Stimulated activated CD4-positive, alpha-beta T cell treated with anti-CD3 and anti-CD28 coated beads, TNF-alpha, amount 100 ng/mL, for 48 hours (primary cell): ENCODE data around the gene VASH1.

ENCODE experiments used
- DNase-seq, 3 donors: peaks; one replicate each; pipeline ENCODE4 v3.0.0-alpha.2; 2020; ENCODE audit warnings: low read depth in 3 of 3

VASH1 gene

GRCh38 chr14:76742185-76742584 lies 19.1 kb upstream of the VASH1 start:
- no peak for DNase-seq

DNA sequence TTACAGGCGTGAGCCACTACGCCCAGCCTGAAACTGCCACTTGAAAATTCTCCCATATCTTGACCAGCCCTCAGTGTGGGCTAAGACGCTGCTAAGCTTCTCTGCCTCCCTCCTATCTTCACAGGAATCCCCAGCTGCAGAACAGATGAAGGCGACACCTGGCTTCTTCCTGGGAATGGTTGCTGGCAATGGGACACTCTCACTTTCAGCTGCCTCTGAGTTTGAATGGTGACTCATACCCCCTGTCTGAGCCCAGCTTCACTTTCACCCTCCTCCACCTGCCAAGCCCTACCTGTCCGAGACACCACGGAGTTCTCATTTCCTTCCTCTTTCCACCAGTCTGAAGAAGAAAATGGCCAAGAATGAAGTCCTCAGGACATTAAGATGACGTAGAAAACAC lies 18.3 kb upstream of the VASH1 start:
- no peak for DNase-seq

DNA sequence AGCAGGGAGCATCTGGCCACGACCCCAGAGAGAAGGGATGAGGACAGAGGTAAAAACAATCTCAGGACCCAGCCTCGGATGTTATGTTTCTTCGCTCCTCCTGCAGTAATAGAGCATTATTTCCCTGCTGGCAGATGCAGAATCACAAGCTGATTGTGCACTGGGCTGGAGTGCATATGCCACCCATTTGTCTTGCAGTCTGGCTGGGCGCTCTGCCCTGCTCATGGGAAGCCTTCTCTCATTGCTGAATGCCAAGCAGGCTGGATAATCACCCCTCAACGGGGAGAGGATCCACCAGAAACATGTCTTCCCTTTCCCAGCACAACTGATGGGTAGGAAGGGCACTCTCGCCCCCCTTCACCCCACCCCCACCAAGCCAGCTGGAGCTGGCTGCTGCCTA lies 8.5 kb upstream of the VASH1 start:
- DNase-seq, result no peak

GRCh38 chr14:76753541-76754198 lies 7.6 kb upstream of the VASH1 start:
- no peak for DNase-seq

GRCh38 chr14:76754586-76754985 lies 6.7 kb upstream of the VASH1 start:
- DNase-seq, result no peak

GRCh38 chr14:76755610-76756370 lies 5.5 kb upstream of the VASH1 start:
- no peak for DNase-seq

- DNase-seq, result no peak
These were observed 4.9 kb upstream of the VASH1 start for GRCh38 chr14:76756371-76756750.

DNA sequence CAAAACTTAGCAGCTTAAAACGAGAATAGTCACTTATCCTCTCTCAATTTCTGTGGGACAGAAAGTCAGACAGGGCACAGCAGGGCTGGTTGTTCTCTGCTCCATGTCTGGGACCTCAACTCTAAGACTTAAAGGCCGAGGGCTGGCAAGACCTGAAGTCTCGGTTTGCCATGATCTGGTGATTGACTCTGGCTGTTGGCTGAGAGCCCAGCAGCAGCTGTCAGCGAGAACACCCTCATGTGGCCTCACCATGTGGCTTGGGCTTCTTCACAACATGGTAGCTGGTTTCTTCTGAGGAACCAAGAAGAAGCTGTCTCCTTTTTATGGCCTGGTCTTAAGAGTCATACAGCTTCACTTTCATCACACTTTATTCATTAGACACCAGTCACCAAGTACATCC lies 1.7 kb upstream of the VASH1 start:
- DNase-seq, result no peak

GRCh38 chr14:76760331-76761135 lies 735 bp upstream of the VASH1 start:
- DNase-seq, result no peak

GRCh38 chr14:76761960-76762410 lies 717 bp downstream of the VASH1 start:
- DNase-seq, result no peak

- no peak for DNase-seq
These were observed 1.3 kb downstream of the VASH1 start for GRCh38 chr14:76762411-76763095.

- no peak for DNase-seq
These were observed 2.1 kb downstream of the VASH1 start for GRCh38 chr14:76763096-76764041.

GRCh38 chr14:76765461-76765931 lies 4.2 kb downstream of the VASH1 start:
- no peak for DNase-seq

GRCh38 chr14:76767681-76768656 lies 6.7 kb downstream of the VASH1 start:
- peak; percentile 34 to 54 (median 41) for DNase-seq

- no peak for DNase-seq
These were observed 7.6 kb downstream of the VASH1 start for GRCh38 chr14:76768671-76769500.

DNA sequence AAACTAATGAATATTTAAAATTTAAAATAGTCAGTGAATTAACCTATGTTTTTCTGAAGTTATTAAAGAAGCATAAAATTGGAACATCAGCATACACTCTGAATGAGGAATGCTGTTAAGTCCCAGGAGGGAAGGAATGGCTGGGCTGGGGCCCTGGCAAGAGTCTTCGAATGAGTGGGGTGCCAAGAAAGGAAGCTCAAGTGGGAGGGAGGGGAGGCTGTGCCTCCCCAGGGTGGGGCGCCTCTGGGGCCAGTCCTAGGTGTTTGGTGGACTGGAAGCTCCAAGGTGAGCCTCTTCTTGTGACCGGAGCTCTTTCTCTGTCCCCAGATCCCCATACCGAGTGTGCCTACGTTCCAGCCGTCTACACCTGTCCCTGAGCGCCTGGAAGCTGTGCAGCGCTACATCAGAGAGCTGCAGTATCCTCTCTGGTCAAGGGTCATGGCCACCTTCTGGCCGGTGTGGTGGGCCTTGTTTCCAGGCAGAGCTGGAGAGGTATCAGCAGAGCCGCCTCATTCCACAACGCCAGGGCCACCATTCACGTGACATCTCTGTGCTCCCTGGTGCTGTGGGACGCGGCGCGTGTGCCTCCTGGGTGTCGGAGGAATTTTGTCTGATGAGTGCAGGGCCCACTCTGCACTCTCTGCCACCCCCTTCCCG lies 8.5 kb downstream of the VASH1 start:
- DNase-seq, result no peak

GRCh38 chr14:76770521-76771436 lies 9.5 kb downstream of the VASH1 start:
- DNase-seq, result no peak
